Breast epithelium (tissue), 4 donors: Measurements from ENCODE around the gene PPP1CB. TPM values are rescaled to one million over a fixed set of nuclear protein-coding genes. Genes with fewer than 3 reads are reported as not detected.

Experiments used
- DNase-seq, 2 donors: peaks; one replicate each; pipeline ENCODE4 v3.0.0-alpha.2; 2019; ENCODE audit warnings: low spot score in 2 of 2
- H3K27ac ChIP-seq, 2 donors: fragments of 200-600 bp; sonication (generic) in 1 of 2; one replicate each; pipeline ENCODE4 v1.5.1; 2016 to 2019; ENCODE audit warnings: mild to moderate bottlenecking in 1 of 2
- H3K27me3 ChIP-seq, 2 donors: fragments of 200-600 bp; sonication (generic) in 1 of 2; one replicate each; pipeline versions ENCODE4 v1.5.1 to v1.6.0; 2017 to 2019; ENCODE audit warnings: control low read depth in 1 of 2, mild to moderate bottlenecking in 1 of 2
- H3K36me3 ChIP-seq: fragments of 200-600 bp; one replicate; pipeline ENCODE4 v1.5.1; 2019
- H3K4me1 ChIP-seq, 2 donors: fragments of 200-600 bp; sonication (generic); one replicate each; pipeline ENCODE4 v1.5.1; 2016 to 2019; ENCODE audit warnings: control low read depth in 1 of 2
- H3K4me3 ChIP-seq, 3 donors: fragments of 200-600 bp; sonication (generic); 1 replicate in 2 of 3; 2 replicates in 1 of 3; pipeline ENCODE4 v1.5.1; 2016 to 2019; ENCODE audit warnings: mild to moderate bottlenecking in 3 of 3, moderate library complexity in 2 of 3
- H3K9me3 ChIP-seq, 2 donors: fragments of 200-600 bp; sonication (generic) in 1 of 2; one replicate each; pipeline ENCODE4 v1.5.1; 2016 to 2019; ENCODE audit warnings: control low read depth in 1 of 2
- CTCF ChIP-seq, 3 donors: fragments of 450-650 bp; IDR thresholded peaks; one replicate each; pipeline ENCODE4 v1.5.1; 2016 to 2017; ENCODE audit warnings: antibody characterized with exemption in 3 of 3, mild to moderate bottlenecking in 3 of 3, moderate library complexity in 3 of 3
- POLR2A ChIP-seq: fragments of 450-650 bp; IDR thresholded peaks from one replicate; pipeline ENCODE4 v1.6.1; 2016; ENCODE audit warnings: antibody characterized with exemption, mild to moderate bottlenecking, moderate library complexity
- POLR2AphosphoS5 ChIP-seq, 3 donors: sonication (generic); formaldehyde crosslinking; IDR thresholded peaks; one replicate each; pipeline ENCODE4 v1.6.1; 2017; ENCODE audit warnings: antibody characterized with exemption in 3 of 3
- intact Hi-C: fragments of 100-400 bp; cut with DNase I; formaldehyde crosslinking; loops from one replicate; pipeline ENCODE4 v1.15.1; 2023; ENCODE audit warnings: low total_unique reads
- total RNA-seq, 3 donors: library from RNA; depleted of rRNA; stranded (reverse); fragments of >200 nt; gene quantifications; one replicate each; pipeline ENCODE4 v1.1.0, GENCODE V29; 2016

PPP1CB gene
- total RNA-seq: 100 to 1,000 TPM; 189 to 294 (median 289) TPM

GRCh38 chr2:28751252-28751955 lies at the start of gene PPP1CB:
PPP1CB (plus strand) TSS chr2:28751830; CDS start chr2:28752125, 295 bp downstream.
- peaks cover 0 to 5% of the 10 kb centered on the region in 2 donors for H3K4me1 ChIP-seq
- no peaks in the 10 kb centered on the region for H3K36me3 ChIP-seq
- no peaks in the 10 kb centered on the region for H3K27me3 ChIP-seq
- peak within 1 kb of the TSS; percentile 100 for H3K27ac ChIP-seq
- peak within 1 kb of the TSS; percentile 93 to 97 (median 97) for H3K4me3 ChIP-seq
- intact Hi-C loops: loop anchor here (5.0 kb wide), 1 partner anchor 154 kb away; no protein-coding TSS in a partner anchor
- DNase-seq: peak; percentile 95 to 96
- H3K9me3 ChIP-seq: no peaks in the 10 kb centered on the region
- TF ChIP-seq POLR2AphosphoS5 (IDR thresholded peaks at IDR 0.05): peak; percentile 92 to 95 (median 92)
- peak in 1 of 3 donors; percentile 20 for TF ChIP-seq CTCF (IDR thresholded peaks at IDR 0.05)
- peak; percentile 69 for TF ChIP-seq POLR2A

GRCh38 chr2:28702415-28702861 lies 49.2 kb upstream of the PPP1CB start:
- no peaks in the 10 kb centered on the region for H3K4me1 ChIP-seq
- intact Hi-C loops: no loop called here
- no peaks in the 10 kb centered on the region for H3K9me3 ChIP-seq
- H3K4me3 ChIP-seq: no peak overlapping the region
- H3K27me3 ChIP-seq: no peaks in the 10 kb centered on the region
- peak in 1 of 2 donors; percentile 61 for DNase-seq
- TF ChIP-seq POLR2AphosphoS5 (IDR thresholded peaks at IDR 0.05) (peak in 1 of 3 donors; percentile 15), POLR2A (no peak), CTCF (IDR thresholded peaks at IDR 0.05) (no peak)
- H3K36me3 ChIP-seq: no peaks in the 10 kb centered on the region
- H3K27ac ChIP-seq: peak overlapping the region; percentile 84

GRCh38 chr2:28702878-28703277 lies 48.8 kb upstream of the PPP1CB start:
- H3K9me3 ChIP-seq: no peaks in the 10 kb centered on the region
- H3K4me3 ChIP-seq: no peak overlapping the region
- H3K27me3 ChIP-seq: no peaks in the 10 kb centered on the region
- intact Hi-C loops: no loop called here
- no peaks in the 10 kb centered on the region for H3K36me3 ChIP-seq
- H3K27ac ChIP-seq: peak overlapping the region; percentile 84
- no peak for DNase-seq
- H3K4me1 ChIP-seq: no peaks in the 10 kb centered on the region
- TF ChIP-seq CTCF (IDR thresholded peaks at IDR 0.05) (no peak), POLR2AphosphoS5 (IDR thresholded peaks at IDR 0.05) (no peak), POLR2A (no peak)

- Histone ChIP-seq H3K36me3 (no peaks in the 10 kb centered on the region), H3K4me3 (no peak overlapping the region), H3K27me3 (no peaks in the 10 kb centered on the region), H3K27ac (no peak overlapping the region), H3K9me3 (no peaks in the 10 kb centered on the region), H3K4me1 (peaks cover 0 to 5% of the 10 kb centered on the region in 2 donors)
- no peak for DNase-seq
- intact Hi-C loops: no loop called here
- TF ChIP-seq CTCF (IDR thresholded peaks at IDR 0.05): no peak
Observed at GRCh38 chr2:28704621-28705020, 47.0 kb upstream of the PPP1CB start.

- no peaks in the 10 kb centered on the region for H3K36me3 ChIP-seq
- H3K27ac ChIP-seq: peak overlapping the region in 1 of 2 donors; percentile 21
- H3K9me3 ChIP-seq: no peaks in the 10 kb centered on the region
- intact Hi-C loops: no loop called here
- DNase-seq: no peak
- H3K4me3 ChIP-seq: no peak overlapping the region
- H3K27me3 ChIP-seq: no peaks in the 10 kb centered on the region
- no peak for TF ChIP-seq POLR2AphosphoS5 (IDR thresholded peaks at IDR 0.05)
- no peak for TF ChIP-seq POLR2A
- no peak for TF ChIP-seq CTCF (IDR thresholded peaks at IDR 0.05)
- peaks cover 0 to 5% of the 10 kb centered on the region in 2 donors for H3K4me1 ChIP-seq
Observed at GRCh38 chr2:28705751-28706440, 45.7 kb upstream of the PPP1CB start.
